Endodermal cell (in vitro differentiated cells): Measurements from ENCODE around the gene FAT2. TPM values are rescaled to one million over a fixed set of nuclear protein-coding genes. Genes with fewer than 3 reads are reported as not detected.

Experiments
- DNase-seq: peaks from one replicate; pipeline ENCODE4 v3.0.0-alpha.2; 2017
- H3K27ac ChIP-seq: 2 replicates; pipeline ENCODE4 v1.5.1; 2013; ENCODE audit warnings: mild to moderate bottlenecking, low read depth, low read length, moderate library complexity
- H3K27me3 ChIP-seq: 2 replicates; pipeline ENCODE4 v1.6.1; 2013; ENCODE audit warnings: mild to moderate bottlenecking, low read length, moderate library complexity; ENCODE audit not compliant: insufficient read depth, control insufficient read depth, poor library complexity, severe bottlenecking
- H3K36me3 ChIP-seq: 2 replicates; pipeline ENCODE4 v1.7.0; 2013; ENCODE audit warnings: mild to moderate bottlenecking, low read length, moderate library complexity; ENCODE audit not compliant: control insufficient read depth, insufficient read depth
- H3K4me1 ChIP-seq: one replicate; pipeline ENCODE4 v1.7.0; 2013; ENCODE audit warnings: low read length; ENCODE audit not compliant: control insufficient read depth, insufficient read depth
- H3K4me3 ChIP-seq: 2 replicates; pipeline ENCODE4 v1.5.1; 2013; ENCODE audit warnings: mild to moderate bottlenecking, low read length, moderate library complexity
- H3K9ac ChIP-seq: 2 replicates; pipeline ENCODE4 v1.6.1; 2013; ENCODE audit warnings: mild to moderate bottlenecking, low read length, moderate library complexity; ENCODE audit not compliant: poor library complexity, severe bottlenecking; ENCODE audit errors: extremely low read depth
- H3K9me3 ChIP-seq: 2 replicates; pipeline ENCODE4 v1.6.1; 2013; ENCODE audit warnings: mild to moderate bottlenecking, low read length, moderate library complexity; ENCODE audit not compliant: control insufficient read depth
- H3K27ac Mint-ChIP-seq: 2 replicates; pipeline ENCODE4 v1.8.0; 2020; ENCODE audit warnings: mixed read lengths
- H3K27me3 Mint-ChIP-seq: 2 replicates; pipeline ENCODE4 v1.8.0; 2021; ENCODE audit warnings: mild to moderate bottlenecking, mixed read lengths; ENCODE audit not compliant: insufficient read depth
- H3K36me3 Mint-ChIP-seq: 2 replicates; pipeline ENCODE4 v1.8.0; 2020; ENCODE audit warnings: low read depth, mixed read lengths
- H3K4me1 Mint-ChIP-seq: 2 replicates; pipeline ENCODE4 v1.8.0; 2020; ENCODE audit warnings: mixed read lengths
- H3K4me3 Mint-ChIP-seq: 2 replicates; pipeline ENCODE4 v1.8.0; 2020; ENCODE audit warnings: mild to moderate bottlenecking, moderate library complexity, mixed read lengths
- H3K9me3 Mint-ChIP-seq: 2 replicates; pipeline ENCODE4 v1.8.0; 2020; ENCODE audit warnings: mild to moderate bottlenecking, mixed read lengths
- CTCF ChIP-seq: fragments of 200-600 bp; sonication (generic); conservative IDR thresholded peaks from 2 replicates; pipeline ENCODE4 v1.5.0; 2021; ENCODE audit warnings: antibody characterized with exemption, mild to moderate bottlenecking
- WGBS, 2 experiments: methylation state at CpG; one replicate each; pipeline versions ENCODE4 v1.1.5 to v1.1.7; 2013; ENCODE audit warnings: missing lambda C conversion rate in 2 of 2, mixed read lengths in 1 of 2; ENCODE audit not compliant: insufficient coverage in 1 of 2, insufficient read length in 1 of 2; 5-methylcytosine and 5-hydroxymethylcytosine counted together
- total RNA-seq, 2 donors: library from RNA; stranded (reverse); fragmentation: NEBNext Ultra II Directional in 1 of 2; extraction: Animal tissue kit (Norgen Biotek cat#: 25700) in 1 of 2; gene quantifications; 2 replicates in 1 of 2; 3 replicates in 1 of 2; pipeline ENCODE4 v1.2.1, GENCODE V29; 2021

The FAT2 gene
- total RNA-seq, 2 donors from 2014 or later = 0.18 TPM; not detected in 1

GRCh38 chr5:151619812-151620460 is 28.8 kb upstream of the FAT2 start:
- H3K36me3 Mint-ChIP-seq = no peaks in the 10 kb centered on the region
- peaks cover 28% of the 10 kb centered on the region for H3K4me1 Mint-ChIP-seq
- no peaks in the 10 kb centered on the region for H3K36me3 ChIP-seq
- DNase-seq = peak; percentile 87
- H3K27me3 ChIP-seq = no peaks in the 10 kb centered on the region
- TF ChIP-seq CTCF = no peak
- no peaks in the 10 kb centered on the region for H3K9me3 Mint-ChIP-seq
- H3K4me1 ChIP-seq = no peaks in the 10 kb centered on the region
- H3K27ac Mint-ChIP-seq = no peak overlapping the region
- no peak overlapping the region for H3K4me3 Mint-ChIP-seq
- H3K9me3 ChIP-seq = no peaks in the 10 kb centered on the region
- no peak overlapping the region for H3K9ac ChIP-seq
- H3K4me3 ChIP-seq = no peak overlapping the region
- WGBS, 2 experiments = 45 to 50% methylated on average over 4 to 6 of the region's 6 CpGs
- peaks cover 3% of the 10 kb centered on the region for H3K27me3 Mint-ChIP-seq
- H3K27ac ChIP-seq = no peak overlapping the region

DNA sequence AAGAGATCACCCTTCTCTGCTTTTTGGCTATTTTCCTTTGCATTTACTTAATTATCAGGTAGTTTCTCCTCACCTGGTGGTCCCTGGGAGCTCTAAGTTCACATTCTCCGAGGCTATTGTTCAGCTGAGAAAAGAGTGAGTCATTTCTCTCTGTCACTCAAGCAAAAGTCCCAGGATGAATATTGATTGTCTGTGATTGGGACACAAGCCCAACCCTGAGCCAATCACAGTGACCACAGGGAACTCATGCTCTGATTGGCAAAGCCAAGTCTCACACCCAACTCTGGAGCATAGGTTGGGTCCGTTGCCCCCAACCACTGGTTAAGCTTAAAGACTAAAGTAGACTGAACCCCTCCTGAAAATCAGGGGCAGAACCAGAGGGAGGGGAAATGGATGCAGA is 27.8 kb upstream of the FAT2 start:
- Histone ChIP-seq H3K4me3 (no peak overlapping the region), H3K36me3 (no peaks in the 10 kb centered on the region), H3K4me1 (no peaks in the 10 kb centered on the region), H3K27me3 (no peaks in the 10 kb centered on the region), H3K27ac (no peak overlapping the region), H3K9ac (peak overlapping the region; percentile 26), H3K9me3 (no peaks in the 10 kb centered on the region)
- Mint-ChIP-seq H3K27me3 (peaks cover 3% of the 10 kb centered on the region), H3K36me3 (no peaks in the 10 kb centered on the region), H3K4me3 (no peak overlapping the region), H3K4me1 (peaks cover 28% of the 10 kb centered on the region), H3K9me3 (no peaks in the 10 kb centered on the region), H3K27ac (peak overlapping the region; percentile 29)
- DNase-seq = peak; percentile 69
- no peak for TF ChIP-seq CTCF
- 50 to 65% methylated on average over 1 to 2 of the region's 2 CpGs for WGBS, 2 experiments

DNA sequence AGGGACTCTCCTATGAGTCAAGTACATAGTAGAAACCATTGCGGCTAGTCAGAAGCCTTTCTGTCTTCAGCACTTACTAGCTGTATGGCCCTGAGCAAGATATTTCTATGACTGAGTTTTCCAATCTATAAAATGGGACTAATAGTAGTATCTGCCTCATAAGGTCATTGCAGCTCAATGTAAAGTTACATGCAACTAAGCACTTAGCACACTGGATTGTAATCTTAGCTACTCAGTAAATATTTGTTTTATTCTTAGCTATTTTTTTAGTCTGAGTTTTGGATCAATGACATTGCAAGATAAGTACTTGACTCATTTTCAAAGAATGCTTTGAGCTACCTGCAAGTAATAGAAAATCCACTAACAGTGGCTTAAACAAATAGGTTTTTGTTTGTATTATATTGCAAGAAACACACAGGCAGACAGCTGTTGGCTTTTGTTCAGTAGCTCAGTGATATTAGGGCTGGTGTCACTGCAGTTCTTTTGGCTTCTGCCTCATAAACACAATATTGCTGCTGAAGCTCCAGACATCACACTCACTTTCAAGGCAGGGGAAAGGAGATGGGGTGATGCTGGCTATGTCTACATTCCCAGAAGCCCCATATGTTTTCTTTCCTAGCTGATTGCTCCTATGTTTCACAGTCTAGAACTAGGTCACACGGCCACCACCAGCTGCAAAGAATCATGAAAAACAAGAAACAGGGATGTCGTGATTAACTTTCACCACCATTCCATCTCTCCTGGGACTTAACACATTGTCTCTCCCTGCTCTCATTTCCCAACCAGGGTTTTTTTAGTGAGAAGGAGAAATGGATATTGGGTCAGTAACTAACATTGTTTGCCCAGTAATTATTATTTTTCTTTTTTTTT is 26.9 kb upstream of the FAT2 start:
- Histone ChIP-seq H3K9ac (no peak overlapping the region), H3K9me3 (no peaks in the 10 kb centered on the region), H3K27ac (no peak overlapping the region), H3K36me3 (no peaks in the 10 kb centered on the region), H3K4me1 (no peaks in the 10 kb centered on the region), H3K4me3 (no peak overlapping the region), H3K27me3 (no peaks in the 10 kb centered on the region)
- H3K9me3 Mint-ChIP-seq = no peaks in the 10 kb centered on the region
- 93% methylated on average over 2 to 3 of the region's 3 CpGs for WGBS, 2 experiments
- peaks cover 28% of the 10 kb centered on the region for H3K4me1 Mint-ChIP-seq
- H3K27me3 Mint-ChIP-seq = peaks cover 6% of the 10 kb centered on the region
- H3K27ac Mint-ChIP-seq = no peak overlapping the region
- TF ChIP-seq CTCF = no peak
- no peaks in the 10 kb centered on the region for H3K36me3 Mint-ChIP-seq
- no peak for DNase-seq
- H3K4me3 Mint-ChIP-seq = no peak overlapping the region
